Esophagus squamous epithelium (tissue), 4 donors: Measurements from ENCODE around the gene SENP6.

Source experiments
- POLR2A ChIP-seq, 4 donors: fragments of 450-650 bp; IDR thresholded peaks; one replicate each; pipeline ENCODE4 v1.6.1; 2017; ENCODE audit warnings: antibody characterized with exemption in 4 of 4, mild to moderate bottlenecking in 4 of 4, moderate library complexity in 3 of 4
- TF ChIP-seq, protein P1 (sequence below), 6 experiments: fragments of 450-650 bp in 4 of 6; fragments of 200-600 bp in 2 of 6; sonication (generic) in 2 of 6; IDR thresholded peaks; one replicate each; pipeline ENCODE4 v1.5.1; 2016 to 2019; ENCODE audit warnings: antibody characterized with exemption in 6 of 6, mild to moderate bottlenecking in 4 of 6, moderate library complexity in 4 of 6

DNA sequence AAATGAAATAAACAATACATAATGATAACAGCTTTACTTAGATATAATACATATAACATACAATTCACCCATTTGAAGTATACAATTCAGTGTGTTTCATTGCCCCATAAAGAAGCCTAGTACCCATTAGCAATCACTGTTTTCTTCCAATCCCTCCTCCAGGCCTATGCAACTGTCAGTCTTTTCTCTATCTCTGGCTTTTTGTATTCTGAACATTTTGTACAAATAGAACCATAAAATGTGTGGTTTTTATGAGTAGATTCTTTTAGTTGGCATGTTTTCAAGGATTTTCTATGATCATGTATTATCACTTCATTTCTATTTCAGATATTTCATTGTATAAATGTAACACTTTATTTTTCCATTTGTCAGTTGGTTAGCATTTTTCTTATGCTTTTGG is 92.7 kb downstream of the SENP6 start:
- TF ChIP-seq POLR2A (IDR thresholded peaks at IDR 0.05): no peak
- TF ChIP-seq, protein P1, sequence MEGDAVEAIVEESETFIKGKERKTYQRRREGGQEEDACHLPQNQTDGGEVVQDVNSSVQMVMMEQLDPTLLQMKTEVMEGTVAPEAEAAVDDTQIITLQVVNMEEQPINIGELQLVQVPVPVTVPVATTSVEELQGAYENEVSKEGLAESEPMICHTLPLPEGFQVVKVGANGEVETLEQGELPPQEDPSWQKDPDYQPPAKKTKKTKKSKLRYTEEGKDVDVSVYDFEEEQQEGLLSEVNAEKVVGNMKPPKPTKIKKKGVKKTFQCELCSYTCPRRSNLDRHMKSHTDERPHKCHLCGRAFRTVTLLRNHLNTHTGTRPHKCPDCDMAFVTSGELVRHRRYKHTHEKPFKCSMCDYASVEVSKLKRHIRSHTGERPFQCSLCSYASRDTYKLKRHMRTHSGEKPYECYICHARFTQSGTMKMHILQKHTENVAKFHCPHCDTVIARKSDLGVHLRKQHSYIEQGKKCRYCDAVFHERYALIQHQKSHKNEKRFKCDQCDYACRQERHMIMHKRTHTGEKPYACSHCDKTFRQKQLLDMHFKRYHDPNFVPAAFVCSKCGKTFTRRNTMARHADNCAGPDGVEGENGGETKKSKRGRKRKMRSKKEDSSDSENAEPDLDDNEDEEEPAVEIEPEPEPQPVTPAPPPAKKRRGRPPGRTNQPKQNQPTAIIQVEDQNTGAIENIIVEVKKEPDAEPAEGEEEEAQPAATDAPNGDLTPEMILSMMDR (IDR thresholded peaks at IDR 0.05): no peak
